ENCODE data around the gene KCNQ1. TPM values are rescaled to one million over a fixed set of nuclear protein-coding genes. Genes with fewer than 3 reads are reported as not detected.

KCNQ1 gene
- total RNA-seq, 1 experiment from 2014 or later = 10.7 TPM

DNA sequence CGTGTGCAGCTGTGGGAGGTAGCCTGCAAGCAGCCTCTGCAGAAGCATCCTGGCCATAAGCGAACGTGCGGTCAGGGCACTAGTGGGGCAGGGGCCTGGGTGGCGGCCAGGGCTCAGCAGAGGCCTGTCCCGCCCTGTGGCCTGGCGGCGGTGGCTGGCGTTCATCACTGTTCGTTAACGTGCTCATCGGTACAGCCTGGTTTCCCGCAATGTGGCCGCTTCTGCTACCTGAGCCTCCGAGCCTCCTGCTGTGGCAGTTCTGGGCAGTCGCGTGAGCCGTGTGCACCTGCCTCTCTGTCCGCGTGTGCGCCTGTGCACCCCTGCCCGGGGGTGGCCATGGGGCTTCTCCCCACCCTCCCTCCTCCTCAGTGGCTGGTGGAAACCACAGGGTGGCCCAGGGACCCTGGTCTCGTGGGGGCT is 137.1 kb downstream of the KCNQ1 start:
- H3K27me3 ChIP-seq (ENCODE audit: insufficient read depth, low read length) = no peaks in the 10 kb centered on the region

GRCh38 chr11:2582351-2582945 is 137.6 kb downstream of the KCNQ1 start:
- intact Hi-C loops (cut with micrococcal nuclease) = no loop called here
- no peaks in the 10 kb centered on the region for H4K20me1 ChIP-seq (ENCODE audit: insufficient read depth)
- CTCF ChIA-PET = no interaction called here
- H3K79me2 ChIP-seq (ENCODE audit: insufficient read depth, low read length) = no peaks in the 10 kb centered on the region
- H3K4me3 ChIP-seq (replicated peaks in 1 of 2; ENCODE audit: low read depth in 1 of 2, low read length in 2 of 2) = no peak overlapping the region
- no peaks in the 10 kb centered on the region for H3K9me2 ChIP-seq (ENCODE audit: insufficient read depth)
- RAD21 ChIA-PET (ENCODE audit: low non-redundant PET in 1 of 2, low total read pairs in 2 of 2, uncharacterized antibody in 2 of 2, unreplicated experiment in 2 of 2) = no interaction called here
- 0 out of 4 replicates have a peak, but pooled peaks cover 0 to 4% of the 10 kb centered on the region in 2 experiments for H3K4me1 ChIP-seq (ENCODE audit: control insufficient read depth in 1 of 2, insufficient read depth in 2 of 2, low read length in 2 of 2)
- H2AFZ ChIP-seq (ENCODE audit: low read depth, low read length, poor library complexity, severe bottlenecking) = no peak overlapping the region
- no peak overlapping the region for H3K4me2 ChIP-seq (ENCODE audit: low read length)
- no peak for ATAC-seq
- TF ChIP-seq TCF7L2 (IDR thresholded peaks at IDR 0.05; ENCODE audit: borderline replicate concordance, extremely low read depth, insufficient read depth, insufficient read length) (no peak), ZFX (IDR thresholded peaks at IDR 0.05) (no peak), ZBTB33 (IDR thresholded peaks at IDR 0.05; ENCODE audit: extremely low read depth, insufficient replicate concordance, low read length) (no peak), SRF (IDR thresholded peaks at IDR 0.05; ENCODE audit: low read depth) (no peak), POLR2AphosphoS5 (IDR thresholded peaks at IDR 0.05; ENCODE audit: low read depth, low read length) (no peak), FOSL1 (IDR thresholded peaks at IDR 0.05; ENCODE audit: low read depth) (no peak), EZH2 (IDR thresholded peaks at IDR 0.05) (no peak), EZH2phosphoT487 (IDR thresholded peaks at IDR 0.05; ENCODE audit: borderline replicate concordance) (no peak), ZNF274 (IDR thresholded peaks at IDR 0.05; ENCODE audit: low read depth, low read length) (no peak), POLR2A (IDR thresholded peaks at IDR 0.05; ENCODE audit: borderline replicate concordance, extremely low read depth, insufficient read depth, insufficient read length) (no peak)
- TF ChIP-seq, protein P1, sequence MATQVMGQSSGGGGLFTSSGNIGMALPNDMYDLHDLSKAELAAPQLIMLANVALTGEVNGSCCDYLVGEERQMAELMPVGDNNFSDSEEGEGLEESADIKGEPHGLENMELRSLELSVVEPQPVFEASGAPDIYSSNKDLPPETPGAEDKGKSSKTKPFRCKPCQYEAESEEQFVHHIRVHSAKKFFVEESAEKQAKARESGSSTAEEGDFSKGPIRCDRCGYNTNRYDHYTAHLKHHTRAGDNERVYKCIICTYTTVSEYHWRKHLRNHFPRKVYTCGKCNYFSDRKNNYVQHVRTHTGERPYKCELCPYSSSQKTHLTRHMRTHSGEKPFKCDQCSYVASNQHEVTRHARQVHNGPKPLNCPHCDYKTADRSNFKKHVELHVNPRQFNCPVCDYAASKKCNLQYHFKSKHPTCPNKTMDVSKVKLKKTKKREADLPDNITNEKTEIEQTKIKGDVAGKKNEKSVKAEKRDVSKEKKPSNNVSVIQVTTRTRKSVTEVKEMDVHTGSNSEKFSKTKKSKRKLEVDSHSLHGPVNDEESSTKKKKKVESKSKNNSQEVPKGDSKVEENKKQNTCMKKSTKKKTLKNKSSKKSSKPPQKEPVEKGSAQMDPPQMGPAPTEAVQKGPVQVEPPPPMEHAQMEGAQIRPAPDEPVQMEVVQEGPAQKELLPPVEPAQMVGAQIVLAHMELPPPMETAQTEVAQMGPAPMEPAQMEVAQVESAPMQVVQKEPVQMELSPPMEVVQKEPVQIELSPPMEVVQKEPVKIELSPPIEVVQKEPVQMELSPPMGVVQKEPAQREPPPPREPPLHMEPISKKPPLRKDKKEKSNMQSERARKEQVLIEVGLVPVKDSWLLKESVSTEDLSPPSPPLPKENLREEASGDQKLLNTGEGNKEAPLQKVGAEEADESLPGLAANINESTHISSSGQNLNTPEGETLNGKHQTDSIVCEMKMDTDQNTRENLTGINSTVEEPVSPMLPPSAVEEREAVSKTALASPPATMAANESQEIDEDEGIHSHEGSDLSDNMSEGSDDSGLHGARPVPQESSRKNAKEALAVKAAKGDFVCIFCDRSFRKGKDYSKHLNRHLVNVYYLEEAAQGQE (IDR thresholded peaks at IDR 0.05; ENCODE audit: low read depth) = no peak
- POLR2A ChIA-PET = no interaction called here
- no peak overlapping the region for H3K9ac ChIP-seq (ENCODE audit: low read length)
- no peak overlapping the region for H3K27ac ChIP-seq (ENCODE audit: low read depth, low read length)
- H3K27me3 ChIP-seq (ENCODE audit: insufficient read depth, low read length) = no peaks in the 10 kb centered on the region
- H3K36me3 ChIP-seq (ENCODE audit: control insufficient read depth in 1 of 2, insufficient read depth in 2 of 2, low read length in 2 of 2) = no peaks in the 10 kb centered on the region
- no peak for DNase-seq (ENCODE audit: low read depth, low spot score)
- BruUV-seq (replicated peaks) = no TSS peak
- H3K9me3 ChIP-seq (ENCODE audit: control insufficient read depth in 1 of 2, insufficient read depth in 1 of 2, low read depth in 1 of 2, low read length in 2 of 2) = no peaks in the 10 kb centered on the region

More for the DNA sequence above, 137.1 kb downstream of the KCNQ1 start:
- intact Hi-C loops (cut with micrococcal nuclease) = no loop called here
- no peak for TF ChIP-seq EZH2phosphoT487 (IDR thresholded peaks at IDR 0.05; ENCODE audit: borderline replicate concordance)
- no peak for TF ChIP-seq ZFX (IDR thresholded peaks at IDR 0.05)
- no peak for TF ChIP-seq SIN3A (IDR thresholded peaks at IDR 0.05; ENCODE audit: low read depth)
- no peak for TF ChIP-seq RAD21 (IDR thresholded peaks at IDR 0.05; ENCODE audit: low read depth)
- Histone ChIP-seq H3K9me3 (ENCODE audit: control insufficient read depth in 1 of 2, insufficient read depth in 1 of 2, low read depth in 1 of 2, low read length in 2 of 2) (no peaks in the 10 kb centered on the region), H3K79me2 (ENCODE audit: insufficient read depth, low read length) (no peaks in the 10 kb centered on the region), H2AFZ (ENCODE audit: low read depth, low read length, poor library complexity, severe bottlenecking) (no peak overlapping the region), H3K9ac (ENCODE audit: low read length) (no peak overlapping the region), H3K27ac (ENCODE audit: low read depth, low read length) (no peak overlapping the region), H3K9me2 (ENCODE audit: insufficient read depth) (no peaks in the 10 kb centered on the region), H3K4me2 (ENCODE audit: low read length) (no peak overlapping the region), H4K20me1 (ENCODE audit: insufficient read depth) (no peaks in the 10 kb centered on the region), H3K4me3 (replicated peaks in 1 of 2; ENCODE audit: low read depth in 1 of 2, low read length in 2 of 2) (no peak overlapping the region), H3K36me3 (ENCODE audit: control insufficient read depth in 1 of 2, insufficient read depth in 2 of 2, low read length in 2 of 2) (no peaks in the 10 kb centered on the region), H3K4me1 (ENCODE audit: control insufficient read depth in 1 of 2, insufficient read depth in 2 of 2, low read length in 2 of 2) (0 out of 4 replicates have a peak, but pooled peaks cover 0 to 4% of the 10 kb centered on the region in 2 experiments)
- no peak for ATAC-seq
- DNase-seq (ENCODE audit: low read depth, low spot score) = no peak
- no TSS peak for BruUV-seq (replicated peaks)
- POLR2A ChIA-PET = no interaction called here
- RAD21 ChIA-PET (ENCODE audit: low non-redundant PET in 1 of 2, low total read pairs in 2 of 2, uncharacterized antibody in 2 of 2, unreplicated experiment in 2 of 2) = no interaction called here
- CTCF ChIA-PET = no interaction called here
